H1 (cell line): ENCODE data around the gene PTPRC.

Experiments
- RBBP5 ChIP-seq: IDR thresholded peaks from 2 replicates; pipeline ENCODE4 v1.7.1; 2012; ENCODE audit warnings: low read depth, mild to moderate bottlenecking, inconsistent platforms, low read length, moderate library complexity, borderline replicate concordance
- TAF1 ChIP-seq: IDR thresholded peaks from 2 replicates; pipeline ENCODE4 v1.6.1; 2011; ENCODE audit warnings: mild to moderate bottlenecking, low read depth, low read length

DNA sequence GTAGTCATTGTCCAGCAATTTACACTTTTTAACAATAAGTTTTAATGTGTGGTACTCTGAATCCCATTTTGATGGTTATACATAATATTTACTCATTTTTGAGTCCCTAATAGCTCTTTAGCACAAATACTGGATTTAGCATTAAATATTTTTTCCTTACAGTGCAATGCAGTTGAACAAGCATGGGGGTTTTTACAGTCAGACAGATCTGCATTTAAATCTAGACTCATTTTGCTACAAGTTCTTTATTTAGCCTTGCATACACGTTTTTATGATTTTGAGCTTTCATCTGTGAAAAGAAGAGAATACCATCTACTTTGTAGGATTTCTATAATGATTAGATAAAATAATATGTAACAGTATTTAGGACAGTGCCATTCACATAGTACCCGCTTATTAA lies 44.0 kb downstream of the PTPRC start:
- TF ChIP-seq TAF1: no peak
- TF ChIP-seq RBBP5: no peak
